Spleen (tissue), 7 donors: ENCODE results near the gene TTLL11.

Experiments used
- POLR2A ChIP-seq, 3 donors: fragments of 450-650 bp; IDR thresholded peaks; one replicate each; pipeline ENCODE4 v1.5.1; 2017; ENCODE audit warnings: antibody characterized with exemption in 3 of 3, mild to moderate bottlenecking in 1 of 3
- POLR2AphosphoS5 ChIP-seq, 3 donors: sonication (generic); formaldehyde crosslinking; IDR thresholded peaks; one replicate each; pipeline ENCODE4 v1.5.1; 2017; ENCODE audit warnings: antibody characterized with exemption in 3 of 3
- TF ChIP-seq, protein P1 (sequence below), 11 experiments: fragments of 200-600 bp in 7 of 11; fragments of 450-650 bp in 4 of 11; sonication (generic) in 4 of 11; IDR thresholded peaks in 8 of 11; conservative IDR thresholded peaks in 3 of 11; 1 replicate in 7 of 11; 2 replicates in 4 of 11; pipeline versions ENCODE4 v1.4.0 to v1.8.0; 2016 to 2021; ENCODE audit warnings: antibody characterized with exemption in 11 of 11, inconsistent platforms in 4 of 11, mild to moderate bottlenecking in 1 of 11
- donor health status: DM: no; HTN: no; CAD: no; lungs with moderate emphysema.
- donor health status: DM: no; HTN: no; CAD: no.
- donor health status: DM: no; HTN: no; CAD: no.

DNA sequence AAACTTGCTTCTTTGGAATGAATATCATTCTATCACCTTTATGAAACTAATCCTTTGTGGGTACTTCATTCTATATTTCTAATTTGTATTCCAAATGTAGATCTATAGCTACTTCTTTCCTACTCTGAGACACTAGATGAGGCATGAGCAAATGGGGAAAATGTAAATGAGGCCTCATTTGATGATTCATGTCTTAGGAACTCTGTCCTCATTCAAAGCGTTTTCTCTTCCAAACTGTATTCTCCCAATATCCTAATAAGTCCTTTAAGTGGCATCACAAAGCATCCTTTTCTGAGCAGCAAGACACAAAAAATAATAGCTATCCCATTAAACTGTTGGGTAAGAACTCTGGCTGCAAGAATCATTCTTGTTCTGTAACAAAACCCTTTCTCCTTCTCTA, 56.1 kb downstream of the TTLL11 start:
- TF ChIP-seq, protein P1, sequence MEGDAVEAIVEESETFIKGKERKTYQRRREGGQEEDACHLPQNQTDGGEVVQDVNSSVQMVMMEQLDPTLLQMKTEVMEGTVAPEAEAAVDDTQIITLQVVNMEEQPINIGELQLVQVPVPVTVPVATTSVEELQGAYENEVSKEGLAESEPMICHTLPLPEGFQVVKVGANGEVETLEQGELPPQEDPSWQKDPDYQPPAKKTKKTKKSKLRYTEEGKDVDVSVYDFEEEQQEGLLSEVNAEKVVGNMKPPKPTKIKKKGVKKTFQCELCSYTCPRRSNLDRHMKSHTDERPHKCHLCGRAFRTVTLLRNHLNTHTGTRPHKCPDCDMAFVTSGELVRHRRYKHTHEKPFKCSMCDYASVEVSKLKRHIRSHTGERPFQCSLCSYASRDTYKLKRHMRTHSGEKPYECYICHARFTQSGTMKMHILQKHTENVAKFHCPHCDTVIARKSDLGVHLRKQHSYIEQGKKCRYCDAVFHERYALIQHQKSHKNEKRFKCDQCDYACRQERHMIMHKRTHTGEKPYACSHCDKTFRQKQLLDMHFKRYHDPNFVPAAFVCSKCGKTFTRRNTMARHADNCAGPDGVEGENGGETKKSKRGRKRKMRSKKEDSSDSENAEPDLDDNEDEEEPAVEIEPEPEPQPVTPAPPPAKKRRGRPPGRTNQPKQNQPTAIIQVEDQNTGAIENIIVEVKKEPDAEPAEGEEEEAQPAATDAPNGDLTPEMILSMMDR (IDR thresholded peaks at IDR 0.05 in 8 of 11, conservative IDR thresholded peaks at IDR 0.05 in 3 of 11), result no peak
- no peak for TF ChIP-seq POLR2A (IDR thresholded peaks at IDR 0.05)
- no peak for TF ChIP-seq POLR2AphosphoS5 (IDR thresholded peaks at IDR 0.05)
